ENCODE results near the gene PPIB. TPM values are rescaled to one million over a fixed set of nuclear protein-coding genes. Genes with fewer than 3 reads are reported as not detected.

PPIB gene
- total RNA-seq, 4 donors from 2014 or later: 168 to 290 (median 214) TPM

GRCh38 chr15:64161688-64162477 is 939 bp downstream of the PPIB start:
- H3K9me3 ChIP-seq: no peaks in the 10 kb centered on the region
- H3K4me3 ChIP-seq: peak overlapping the region; percentile 53 to 81 (median 70)
- peaks cover 0 to 47% (median 33%) of the 10 kb centered on the region in 4 donors for H3K4me1 ChIP-seq
- no peak for DNase-seq (ENCODE audit: low spot score in 2 of 2)
- H3K27me3 ChIP-seq: no peaks in the 10 kb centered on the region
- 46 to 48% methylated on average over 12 of the region's 12 CpGs for WGBS, 2 donors
- peaks cover 0 to 47% (median 30%) of the 10 kb centered on the region in 3 donors for H3K36me3 ChIP-seq
- H3K27ac ChIP-seq: peak overlapping the region in 3 of 4 donors; percentile 81 to 88 (median 86)
- no peak for TF ChIP-seq EP300 (IDR thresholded peaks at IDR 0.05)
- no peak for TF ChIP-seq CTCF (IDR thresholded peaks at IDR 0.05)
- TF ChIP-seq POLR2A (IDR thresholded peaks at IDR 0.05): no peak

GRCh38 chr15:64158363-64159134 is 4.3 kb downstream of the PPIB start:
- WGBS, 2 donors: 66 to 67% methylated on average over 11 of the region's 11 CpGs
- no peaks in the 10 kb centered on the region for H3K27me3 ChIP-seq
- H3K9me3 ChIP-seq: no peaks in the 10 kb centered on the region
- peaks cover 5 to 80% (median 43%) of the 10 kb centered on the region in 3 donors for H3K36me3 ChIP-seq
- H3K4me3 ChIP-seq: no peak overlapping the region
- peaks cover 0 to 44% (median 26%) of the 10 kb centered on the region in 4 donors for H3K4me1 ChIP-seq
- DNase-seq (ENCODE audit: low spot score in 2 of 2): no peak
- no peak overlapping the region for H3K27ac ChIP-seq
- TF ChIP-seq CTCF (IDR thresholded peaks at IDR 0.05): no peak
- no peak for TF ChIP-seq POLR2A (IDR thresholded peaks at IDR 0.05)
- no peak for TF ChIP-seq EP300 (IDR thresholded peaks at IDR 0.05)

GRCh38 chr15:64157599-64158125 is 5.2 kb downstream of the PPIB start:
- H3K4me3 ChIP-seq: no peak overlapping the region
- no peak for DNase-seq (ENCODE audit: low spot score in 2 of 2)
- peaks cover 0 to 52% (median 31%) of the 10 kb centered on the region in 4 donors for H3K4me1 ChIP-seq
- peaks cover 0 to 7% of the 10 kb centered on the region in 2 donors for H3K27me3 ChIP-seq
- 67 to 86% methylated on average over 1 of the region's 1 CpG for WGBS, 2 donors
- TF ChIP-seq EP300 (IDR thresholded peaks at IDR 0.05): no peak
- no peak for TF ChIP-seq POLR2A (IDR thresholded peaks at IDR 0.05)
- no peak for TF ChIP-seq CTCF (IDR thresholded peaks at IDR 0.05)
- no peak overlapping the region for H3K27ac ChIP-seq
- H3K36me3 ChIP-seq: peaks cover 5 to 80% (median 43%) of the 10 kb centered on the region in 3 donors
- no peaks in the 10 kb centered on the region for H3K9me3 ChIP-seq

- H3K36me3 ChIP-seq: peaks cover 5 to 80% (median 43%) of the 10 kb centered on the region in 3 donors
- peaks cover 0 to 55% (median 34%) of the 10 kb centered on the region in 4 donors for H3K4me1 ChIP-seq
- H3K9me3 ChIP-seq: no peaks in the 10 kb centered on the region
- no peak overlapping the region for H3K27ac ChIP-seq
- DNase-seq (ENCODE audit: low spot score in 2 of 2): no peak
- peaks cover 0 to 15% of the 10 kb centered on the region in 2 donors for H3K27me3 ChIP-seq
- H3K4me3 ChIP-seq: no peak overlapping the region
- WGBS, 2 donors: 82 to 85% methylated on average over 15 to 16 of the region's 16 CpGs
- no peak for TF ChIP-seq EP300 (IDR thresholded peaks at IDR 0.05)
- no peak for TF ChIP-seq CTCF (IDR thresholded peaks at IDR 0.05)
- no peak for TF ChIP-seq POLR2A (IDR thresholded peaks at IDR 0.05)
Measured at GRCh38 chr15:64156652-64157331, 6.0 kb downstream of the PPIB start.
